Panc1 (cell line): ENCODE results near the gene CPAMD8. TPM values are rescaled to one million over a fixed set of nuclear protein-coding genes. Genes with fewer than 3 reads are reported as not detected.

ENCODE experiments used
- ATAC-seq: fragments of 200-7000 bp; cut with Tn5 transposase; 2 replicates; pipeline ENCODE4 v1.9.1; 2020; ENCODE audit warnings: mild to moderate bottlenecking, moderate library complexity
- BruUV-seq: library from RNA; stranded (reverse); fragments of 400-500 nt; replicated peaks from 2 replicates; lab custom pipeline; 2021; lab: Mats Ljungman, UMichigan
- CTCF ChIA-PET: fragments of 300-600 bp; sonication (Branson Sonifier 250); formaldehyde crosslinking; loops from one replicate; lab custom pipeline; 2022; ENCODE audit warnings: antibody characterized with exemption; lab: Charles Lee
- POLR2A ChIA-PET: fragments of 300-600 bp; sonication (Branson Sonifier 250); formaldehyde crosslinking; loops from one replicate; lab custom pipeline; 2022; ENCODE audit warnings: antibody characterized with exemption; lab: Charles Lee
- DNase-seq: peaks from one replicate; pipeline ENCODE4 v3.0.0-alpha.2; 2010; ENCODE audit warnings: low read depth, low spot score
- H3K27ac ChIP-seq: 2 replicates; pipeline ENCODE4 v1.5.1; 2011; ENCODE audit warnings: mild to moderate bottlenecking, low read length, inconsistent platforms
- H3K27me3 ChIP-seq: fragments of 200-500 bp; sonication (Bioruptor generic); 2 replicates; pipeline ENCODE4 v1.6.0; 2014; ENCODE audit warnings: low read length, inconsistent platforms; ENCODE audit not compliant: control insufficient read depth, insufficient read depth
- H3K36me3 ChIP-seq: fragments of 200-500 bp; sonication (Bioruptor generic); 2 replicates; pipeline ENCODE4 v1.5.1; 2014; ENCODE audit warnings: inconsistent platforms, mild to moderate bottlenecking, low read length, moderate library complexity; ENCODE audit not compliant: control insufficient read depth, insufficient read depth
- H3K4me1 ChIP-seq: 2 replicates; pipeline ENCODE4 v1.5.1; 2011; ENCODE audit warnings: inconsistent platforms, mild to moderate bottlenecking, low read length, moderate library complexity; ENCODE audit not compliant: control insufficient read depth, insufficient read depth
- H3K4me3 ChIP-seq, 2 experiments: 2 replicates each; pipeline ENCODE4 v1.5.1; 2011 to 2012; ENCODE audit warnings: low read depth in 2 of 2, low read length in 2 of 2, mild to moderate bottlenecking in 2 of 2, inconsistent platforms in 1 of 2, moderate library complexity in 1 of 2
- H3K9me3 ChIP-seq: fragments of 200-500 bp; sonication (Bioruptor generic); 2 replicates; pipeline ENCODE4 v1.5.1; 2014; ENCODE audit warnings: low read depth, mild to moderate bottlenecking, inconsistent platforms, low read length, moderate library complexity; ENCODE audit not compliant: control insufficient read depth, insufficient read depth
- POLR2AphosphoS5 ChIP-seq: IDR thresholded peaks from 2 replicates; pipeline ENCODE4 v1.6.1; 2012; ENCODE audit warnings: mild to moderate bottlenecking, low read depth, low read length, moderate library complexity
- SIN3A ChIP-seq: IDR thresholded peaks from 2 replicates; pipeline ENCODE4 v1.6.1; 2012; ENCODE audit warnings: low read depth, mild to moderate bottlenecking, low read length, moderate library complexity, borderline replicate concordance; ENCODE audit not compliant: insufficient read depth
- TCF7L2 ChIP-seq: IDR thresholded peaks from 2 replicates; pipeline ENCODE4 v1.6.1; 2011; ENCODE audit warnings: mild to moderate bottlenecking, low read depth, low read length, inconsistent platforms
- in situ Hi-C: cut with HindIII; loops from 2 replicates; pipeline ENCODE4 v1.10.0; 2016; ENCODE audit warnings: low sequenced_read_pairs, low pct_unique_long_range_greater_than_20kb
- intact Hi-C: fragments of 100-400 bp; cut with micrococcal nuclease; formaldehyde crosslinking; loops from one replicate; pipeline ENCODE4 v1.10.0; 2022; ENCODE audit not compliant: unreplicated experiment
- total RNA-seq: library from RNA; stranded (reverse); gene quantifications from one replicate; pipeline ENCODE4 v1.2.1, GENCODE V29; 2021; ENCODE audit not compliant: unreplicated experiment
- TF ChIP-seq, protein P1 (sequence below): fragments of 450-650 bp; IDR thresholded peaks from 2 replicates; pipeline ENCODE4 v1.5.1; 2017; ENCODE audit warnings: mild to moderate bottlenecking
- TF ChIP-seq, protein P2 (sequence below), 2 experiments: IDR thresholded peaks; 2 replicates each; pipeline ENCODE4 v1.6.1; 2011 to 2012; ENCODE audit warnings: low read depth in 2 of 2, control low read depth in 1 of 2, low read length in 1 of 2, mild to moderate bottlenecking in 1 of 2, moderate library complexity in 1 of 2; ENCODE audit not compliant: insufficient read depth in 1 of 2

The CPAMD8 gene
- total RNA-seq, 1 experiment from 2014 or later: 2.0 TPM

DNA sequence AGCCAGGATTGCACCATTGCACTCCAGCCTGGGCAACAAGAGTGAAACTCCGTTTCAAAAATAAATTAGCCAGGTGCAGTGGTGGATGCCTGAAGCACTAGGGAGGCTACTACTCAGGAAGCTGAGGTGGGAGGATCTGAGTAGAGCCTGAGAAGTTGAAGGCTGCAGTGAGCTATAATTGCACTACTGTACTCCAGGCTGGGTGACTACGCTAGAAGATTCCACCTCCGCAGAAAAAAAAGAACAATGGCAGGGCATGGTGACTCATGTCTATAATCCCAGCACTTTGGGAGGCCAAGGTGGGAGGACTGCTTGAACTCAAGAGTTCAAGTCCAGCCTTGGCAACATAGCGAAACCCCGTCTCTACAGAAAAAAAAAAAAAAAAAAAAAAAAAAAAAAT lies 28.1 kb upstream of the CPAMD8 start:
- no peaks in the 10 kb centered on the region for H3K36me3 ChIP-seq
- H3K9me3 ChIP-seq: no peaks in the 10 kb centered on the region
- H3K27me3 ChIP-seq: no peaks in the 10 kb centered on the region
- no peak for ATAC-seq
- no peak overlapping the region for H3K27ac ChIP-seq
- BruUV-seq: no TSS peak
- H3K4me3 ChIP-seq: no peak overlapping the region
- POLR2A ChIA-PET: no interaction called here
- intact Hi-C loops: no loop called here
- in situ Hi-C loops: no loop called here
- H3K4me1 ChIP-seq: no peaks in the 10 kb centered on the region
- TF ChIP-seq POLR2AphosphoS5: no peak
- TF ChIP-seq, protein P1, sequence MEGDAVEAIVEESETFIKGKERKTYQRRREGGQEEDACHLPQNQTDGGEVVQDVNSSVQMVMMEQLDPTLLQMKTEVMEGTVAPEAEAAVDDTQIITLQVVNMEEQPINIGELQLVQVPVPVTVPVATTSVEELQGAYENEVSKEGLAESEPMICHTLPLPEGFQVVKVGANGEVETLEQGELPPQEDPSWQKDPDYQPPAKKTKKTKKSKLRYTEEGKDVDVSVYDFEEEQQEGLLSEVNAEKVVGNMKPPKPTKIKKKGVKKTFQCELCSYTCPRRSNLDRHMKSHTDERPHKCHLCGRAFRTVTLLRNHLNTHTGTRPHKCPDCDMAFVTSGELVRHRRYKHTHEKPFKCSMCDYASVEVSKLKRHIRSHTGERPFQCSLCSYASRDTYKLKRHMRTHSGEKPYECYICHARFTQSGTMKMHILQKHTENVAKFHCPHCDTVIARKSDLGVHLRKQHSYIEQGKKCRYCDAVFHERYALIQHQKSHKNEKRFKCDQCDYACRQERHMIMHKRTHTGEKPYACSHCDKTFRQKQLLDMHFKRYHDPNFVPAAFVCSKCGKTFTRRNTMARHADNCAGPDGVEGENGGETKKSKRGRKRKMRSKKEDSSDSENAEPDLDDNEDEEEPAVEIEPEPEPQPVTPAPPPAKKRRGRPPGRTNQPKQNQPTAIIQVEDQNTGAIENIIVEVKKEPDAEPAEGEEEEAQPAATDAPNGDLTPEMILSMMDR: no peak
- no peak for TF ChIP-seq TCF7L2
- no peak for TF ChIP-seq SIN3A
- TF ChIP-seq, protein P2, sequence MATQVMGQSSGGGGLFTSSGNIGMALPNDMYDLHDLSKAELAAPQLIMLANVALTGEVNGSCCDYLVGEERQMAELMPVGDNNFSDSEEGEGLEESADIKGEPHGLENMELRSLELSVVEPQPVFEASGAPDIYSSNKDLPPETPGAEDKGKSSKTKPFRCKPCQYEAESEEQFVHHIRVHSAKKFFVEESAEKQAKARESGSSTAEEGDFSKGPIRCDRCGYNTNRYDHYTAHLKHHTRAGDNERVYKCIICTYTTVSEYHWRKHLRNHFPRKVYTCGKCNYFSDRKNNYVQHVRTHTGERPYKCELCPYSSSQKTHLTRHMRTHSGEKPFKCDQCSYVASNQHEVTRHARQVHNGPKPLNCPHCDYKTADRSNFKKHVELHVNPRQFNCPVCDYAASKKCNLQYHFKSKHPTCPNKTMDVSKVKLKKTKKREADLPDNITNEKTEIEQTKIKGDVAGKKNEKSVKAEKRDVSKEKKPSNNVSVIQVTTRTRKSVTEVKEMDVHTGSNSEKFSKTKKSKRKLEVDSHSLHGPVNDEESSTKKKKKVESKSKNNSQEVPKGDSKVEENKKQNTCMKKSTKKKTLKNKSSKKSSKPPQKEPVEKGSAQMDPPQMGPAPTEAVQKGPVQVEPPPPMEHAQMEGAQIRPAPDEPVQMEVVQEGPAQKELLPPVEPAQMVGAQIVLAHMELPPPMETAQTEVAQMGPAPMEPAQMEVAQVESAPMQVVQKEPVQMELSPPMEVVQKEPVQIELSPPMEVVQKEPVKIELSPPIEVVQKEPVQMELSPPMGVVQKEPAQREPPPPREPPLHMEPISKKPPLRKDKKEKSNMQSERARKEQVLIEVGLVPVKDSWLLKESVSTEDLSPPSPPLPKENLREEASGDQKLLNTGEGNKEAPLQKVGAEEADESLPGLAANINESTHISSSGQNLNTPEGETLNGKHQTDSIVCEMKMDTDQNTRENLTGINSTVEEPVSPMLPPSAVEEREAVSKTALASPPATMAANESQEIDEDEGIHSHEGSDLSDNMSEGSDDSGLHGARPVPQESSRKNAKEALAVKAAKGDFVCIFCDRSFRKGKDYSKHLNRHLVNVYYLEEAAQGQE (IDR thresholded peaks at IDR 0.05; ENCODE audit: insufficient read depth in 1 of 2, low read depth in 2 of 2, low read length in 1 of 2): no peak
- CTCF ChIA-PET: no interaction called here
- DNase-seq: no peak

DNA sequence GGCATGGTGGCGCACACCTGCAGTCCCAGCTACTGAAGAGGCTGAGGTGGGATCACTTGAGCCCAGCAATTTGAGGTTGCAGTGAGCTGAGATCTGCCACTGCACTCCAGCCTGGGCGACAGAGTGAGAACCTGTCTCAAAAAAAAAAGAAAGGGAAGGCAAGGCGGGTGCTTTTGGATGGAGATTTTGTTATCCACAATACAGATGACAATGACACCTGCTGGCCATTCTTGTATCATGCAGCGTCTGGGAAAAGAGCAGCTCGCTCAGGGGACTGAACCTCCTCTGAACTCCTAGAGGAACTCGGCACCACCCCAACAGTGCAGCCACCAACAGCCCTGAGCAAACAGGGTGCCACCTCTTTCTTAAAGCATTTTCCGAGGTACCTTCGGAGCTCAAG lies 25.8 kb upstream of the CPAMD8 start:
- no peaks in the 10 kb centered on the region for H3K9me3 ChIP-seq
- H3K4me3 ChIP-seq: no peak overlapping the region
- DNase-seq: no peak
- H3K36me3 ChIP-seq: no peaks in the 10 kb centered on the region
- no peaks in the 10 kb centered on the region for H3K27me3 ChIP-seq
- TF ChIP-seq SIN3A (no peak), TCF7L2 (no peak), POLR2AphosphoS5 (no peak)
- TF ChIP-seq, protein P2 (IDR thresholded peaks at IDR 0.05; ENCODE audit: insufficient read depth in 1 of 2, low read depth in 2 of 2, low read length in 1 of 2): no peak
- TF ChIP-seq, protein P1: no peak; the same call in 1 of the 2 replicates
- intact Hi-C loops: no loop called here
- H3K27ac ChIP-seq: no peak overlapping the region
- ChIA-PET POLR2A (interaction anchor here (0.7 kb wide), 1 partner anchor 265 kb away, joined by 3 read pairs; no protein-coding TSS in a partner anchor), CTCF (interaction anchor here (0.5 to 0.9 kb wide), 10 partner anchors 11 to 428 kb away, joined by 3 to 11 read pairs (median 4); no protein-coding TSS in a partner anchor)
- no TSS peak for BruUV-seq
- peak; percentile 69 for ATAC-seq
- no peaks in the 10 kb centered on the region for H3K4me1 ChIP-seq
- in situ Hi-C loops: no loop called here
